ENCODE results near the gene NIPBL. TPM values are rescaled to one million over a fixed set of nuclear protein-coding genes. Genes with fewer than 3 reads are reported as not detected.

Gene NIPBL
- total RNA-seq, 1 donor, result 41.8 TPM

GRCh38 chr5:36879274-36880033, 2.9 kb downstream of the NIPBL start:
- no peak for DNase-seq (ENCODE audit: low read depth)
- peak overlapping the region; percentile 88 for H3K4me3 ChIP-seq (ENCODE audit: low read depth, low read length)
- no peak for TF ChIP-seq CTCF (IDR thresholded peaks at IDR 0.05; ENCODE audit: insufficient read depth, low read length)

GRCh38 chr5:36880761-36881160, 4.2 kb downstream of the NIPBL start:
- DNase-seq (ENCODE audit: low read depth), result no peak
- no peak for TF ChIP-seq CTCF (IDR thresholded peaks at IDR 0.05; ENCODE audit: insufficient read depth, low read length)
- H3K4me3 ChIP-seq (ENCODE audit: low read depth, low read length), result no peak overlapping the region

GRCh38 chr5:36881304-36881703, 4.7 kb downstream of the NIPBL start:
- no peak for TF ChIP-seq CTCF (IDR thresholded peaks at IDR 0.05; ENCODE audit: insufficient read depth, low read length)
- DNase-seq (ENCODE audit: low read depth), result no peak
- H3K4me3 ChIP-seq (ENCODE audit: low read depth, low read length), result no peak overlapping the region

- TF ChIP-seq CTCF (IDR thresholded peaks at IDR 0.05; ENCODE audit: insufficient read depth, low read length), result no peak
- H3K4me3 ChIP-seq (ENCODE audit: low read depth, low read length), result no peak overlapping the region
- DNase-seq (ENCODE audit: low read depth), result no peak
These were observed 5.2 kb downstream of the NIPBL start for GRCh38 chr5:36881807-36882206.

- no peak for TF ChIP-seq CTCF (IDR thresholded peaks at IDR 0.05; ENCODE audit: insufficient read depth, low read length)
- no peak overlapping the region for H3K4me3 ChIP-seq (ENCODE audit: low read depth, low read length)
- no peak for DNase-seq (ENCODE audit: low read depth)
These were observed 5.7 kb downstream of the NIPBL start for GRCh38 chr5:36882250-36882649.

- no peak overlapping the region for H3K4me3 ChIP-seq (ENCODE audit: low read depth, low read length)
- no peak for DNase-seq (ENCODE audit: low read depth)
- no peak for TF ChIP-seq CTCF (IDR thresholded peaks at IDR 0.05; ENCODE audit: insufficient read depth, low read length)
These were observed 7.4 kb downstream of the NIPBL start for GRCh38 chr5:36883894-36884462.
